HCT116 (cell line): ENCODE results near the gene SNED1. TPM values are rescaled to one million over a fixed set of nuclear protein-coding genes. Genes with fewer than 3 reads are reported as not detected.

Experiments used
- ATAC-seq: fragments of 200-7000 bp; cut with Tn5 transposase; 2 replicates; pipeline ENCODE4 v1.9.1; 2020; ENCODE audit warnings: mild to moderate bottlenecking, moderate library complexity
- BruUV-seq: library from RNA; stranded (reverse); fragments of 400-500 nt; replicated peaks from 2 replicates; lab custom pipeline; 2021; lab: Mats Ljungman, UMichigan
- CTCF ChIA-PET: fragments of 300-600 bp; sonication (Branson Sonifier 250); formaldehyde crosslinking; loops from one replicate; lab custom pipeline; 2021; ENCODE audit warnings: antibody characterized with exemption; lab: Charles Lee
- POLR2A ChIA-PET: fragments of 300-600, 350-600 bp; sonication (Branson Sonifier 250); formaldehyde crosslinking; loops from one replicate; lab custom pipeline; 2021; ENCODE audit warnings: antibody characterized with exemption; lab: Charles Lee
- RAD21 ChIA-PET, 2 experiments: fragments of 300-600 bp; sonication (Branson Sonifier 250); formaldehyde crosslinking; loops; one replicate each; lab custom pipeline; 2023; ENCODE audit warnings: low total read pairs in 2 of 2; ENCODE audit not compliant: uncharacterized antibody in 2 of 2, unreplicated experiment in 2 of 2, low non-redundant PET in 1 of 2; lab: Charles Lee
- DNase-seq: peaks from one replicate; pipeline ENCODE4 v3.0.0-alpha.2; 2010; ENCODE audit warnings: low read depth, low spot score
- H2AFZ ChIP-seq: fragments of 200-600 bp; shearing (Covaris generic), sonication (generic); 2 replicates; pipeline ENCODE4 v1.6.1; 2017; ENCODE audit warnings: low read depth, mixed run types, mixed read lengths, antibody characterized with exemption, low read length; ENCODE audit not compliant: poor library complexity, severe bottlenecking
- H3K27ac ChIP-seq: 2 replicates; pipeline ENCODE4 v1.5.1; 2012; ENCODE audit warnings: low read depth, low read length
- H3K27me3 ChIP-seq: fragments of 200-600 bp; sonication (generic); 2 replicates; pipeline ENCODE4 v1.6.1; 2016; ENCODE audit warnings: mixed run types, low read length, mixed read lengths; ENCODE audit not compliant: insufficient read depth
- H3K36me3 ChIP-seq, 2 experiments: fragments of 200-500 bp in 1 of 2; fragments of 200-600 bp in 1 of 2; sonication (Bioruptor generic) in 1 of 2; sonication (generic) in 1 of 2; 2 replicates each; pipeline versions ENCODE4 v1.5.1 to v1.6.1; 2014 to 2016; ENCODE audit warnings: low read length in 2 of 2, inconsistent platforms in 1 of 2, mixed read lengths in 1 of 2, mixed run types in 1 of 2; ENCODE audit not compliant: insufficient read depth in 2 of 2, control insufficient read depth in 1 of 2
- H3K4me1 ChIP-seq, 2 experiments: fragments of 200-600 bp in 1 of 2; sonication (generic) in 1 of 2; 2 replicates each; pipeline versions ENCODE4 v1.5.1 to v1.6.1; 2012 to 2017; ENCODE audit warnings: low read length in 2 of 2, inconsistent platforms in 1 of 2, mild to moderate bottlenecking in 1 of 2, mixed read lengths in 1 of 2, mixed run types in 1 of 2, moderate library complexity in 1 of 2; ENCODE audit not compliant: insufficient read depth in 2 of 2, control insufficient read depth in 1 of 2
- H3K4me2 ChIP-seq: fragments of 200-600 bp; sonication (generic); 2 replicates; pipeline ENCODE4 v1.6.1; 2017; ENCODE audit warnings: mixed run types, low read length, mixed read lengths
- H3K4me3 ChIP-seq, 2 experiments: fragments of 200-600 bp in 1 of 2; sonication (generic) in 1 of 2; replicated peaks in 1 of 2; 2 replicates each; pipeline ENCODE4 v1.5.1; 2011 to 2016; ENCODE audit warnings: low read length in 2 of 2, control low read depth in 1 of 2, low read depth in 1 of 2, mild to moderate bottlenecking in 1 of 2, mixed read lengths in 1 of 2, mixed run types in 1 of 2
- H3K79me2 ChIP-seq: fragments of 200-600 bp; sonication (generic); 2 replicates; pipeline ENCODE4 v1.6.1; 2017; ENCODE audit warnings: mild to moderate bottlenecking, mixed run types, low read length, moderate library complexity, mixed read lengths; ENCODE audit not compliant: insufficient read depth
- H3K9ac ChIP-seq: fragments of 200-600 bp; sonication (generic); 2 replicates; pipeline ENCODE4 v1.6.1; 2016; ENCODE audit warnings: low read length, mixed read lengths
- H3K9me2 ChIP-seq: fragments of 200-600 bp; sonication (generic), shearing (Covaris generic); 2 replicates; pipeline ENCODE4 v1.6.1; 2017; ENCODE audit warnings: mixed run types, mild to moderate bottlenecking, moderate library complexity; ENCODE audit not compliant: insufficient read depth
- H3K9me3 ChIP-seq, 2 experiments: fragments of 200-500 bp in 1 of 2; fragments of 200-600 bp in 1 of 2; sonication (Bioruptor generic) in 1 of 2; sonication (generic) in 1 of 2; 2 replicates each; pipeline ENCODE4 v1.6.1; 2014 to 2017; ENCODE audit warnings: low read length in 2 of 2, mixed read lengths in 2 of 2, inconsistent platforms in 1 of 2, low read depth in 1 of 2, mild to moderate bottlenecking in 1 of 2, mixed run types in 1 of 2, moderate library complexity in 1 of 2; ENCODE audit not compliant: control insufficient read depth in 1 of 2, insufficient read depth in 1 of 2
- H4K20me1 ChIP-seq: fragments of 200-600 bp; sonication (generic), shearing (Covaris generic); 2 replicates; pipeline ENCODE4 v1.6.1; 2017; ENCODE audit warnings: mixed run types, mild to moderate bottlenecking, moderate library complexity; ENCODE audit not compliant: insufficient read depth
- CBX3 ChIP-seq: IDR thresholded peaks from 2 replicates; pipeline ENCODE4 v1.6.1; 2012; ENCODE audit warnings: low read depth
- EGR1 ChIP-seq: IDR thresholded peaks from 2 replicates; pipeline ENCODE4 v1.6.1; 2012; ENCODE audit warnings: low read depth
- ELF1 ChIP-seq: IDR thresholded peaks from 2 replicates; pipeline ENCODE4 v1.6.1; 2012; ENCODE audit warnings: low read depth, borderline replicate concordance
- JUND ChIP-seq: IDR thresholded peaks from 2 replicates; pipeline ENCODE4 v1.6.1; 2012
- RAD21 ChIP-seq: IDR thresholded peaks from 2 replicates; pipeline ENCODE4 v1.6.1; 2012; ENCODE audit warnings: low read depth, mild to moderate bottlenecking
- REST ChIP-seq: IDR thresholded peaks from 2 replicates; pipeline ENCODE4 v1.6.1; 2012; ENCODE audit warnings: low read depth
- TCF7L2 ChIP-seq: IDR thresholded peaks from 2 replicates; pipeline ENCODE4 v1.7.0; 2011; ENCODE audit warnings: borderline replicate concordance, inconsistent platforms; ENCODE audit not compliant: insufficient read depth, insufficient read length; ENCODE audit errors: extremely low read depth
- YY1 ChIP-seq: IDR thresholded peaks from 2 replicates; pipeline ENCODE4 v1.6.1; 2011; ENCODE audit warnings: low read length, low read depth, moderate library complexity, mild to moderate bottlenecking; ENCODE audit not compliant: insufficient replicate concordance; ENCODE audit errors: extremely low read depth
- ZBTB33 ChIP-seq: IDR thresholded peaks from 2 replicates; pipeline ENCODE4 v1.6.1; 2011; ENCODE audit warnings: mild to moderate bottlenecking, low read length, moderate library complexity; ENCODE audit not compliant: insufficient replicate concordance; ENCODE audit errors: extremely low read depth
- ZFX ChIP-seq: fragments of 450-650 bp; IDR thresholded peaks from 2 replicates; pipeline ENCODE4 v1.6.1; 2017
- intact Hi-C: fragments of 100-400 bp; cut with micrococcal nuclease; formaldehyde crosslinking; loops from 2 replicates; pipeline ENCODE4 v1.10.0; 2022
- total RNA-seq: library from RNA; stranded (reverse); gene quantifications from one replicate; pipeline ENCODE4 v1.2.1, GENCODE V29; 2021; ENCODE audit not compliant: unreplicated experiment

SNED1 gene
- total RNA-seq, 1 experiment from 2014 or later: 9.6 TPM

- no peak overlapping the region; the same call in 1 of the 2 replicates for H3K27ac ChIP-seq
- RAD21 ChIA-PET: no interaction called here
- DNase-seq: no peak
- peak overlapping the region; percentile 81 for H3K4me2 ChIP-seq
- intact Hi-C loops: no loop called here
- no peaks in the 10 kb centered on the region for H3K79me2 ChIP-seq
- H3K9me2 ChIP-seq: no peaks in the 10 kb centered on the region
- H4K20me1 ChIP-seq: no peaks in the 10 kb centered on the region
- H3K9ac ChIP-seq: no peak overlapping the region
- TF ChIP-seq YY1 (no peak), EGR1 (no peak), ELF1 (no peak), ZFX (no peak), RAD21 (no peak), REST (no peak), JUND (no peak), CBX3 (no peak), TCF7L2 (no peak), ZBTB33 (no peak)
- TF ChIP-seq, all 23 proteins: peak for 0
- 0 out of 4 replicates have a peak, but pooled peaks cover 0 to 7% of the 10 kb centered on the region in 2 experiments for H3K36me3 ChIP-seq
- POLR2A ChIA-PET: no interaction called here
- no peaks in the 10 kb centered on the region for H3K27me3 ChIP-seq
- ATAC-seq: no peak
- H3K4me3 ChIP-seq: peak overlapping the region in 1 of 2 experiments; percentile 66; a peak in 2 of 4 replicates
- H3K9me3 ChIP-seq: peaks cover 5 to 14% of the 10 kb centered on the region in 2 experiments; a peak in 2 of 4 replicates
- CTCF ChIA-PET: no interaction called here
- H2AFZ ChIP-seq: no peak overlapping the region
- peaks cover 5 to 17% of the 10 kb centered on the region in 2 experiments; a peak in 3 of 4 replicates for H3K4me1 ChIP-seq
- BruUV-seq: TSS peak; percentile 58
These were observed 1.6 kb downstream of the SNED1 start for GRCh38 chr2:240999873-241000541.
